HG03196 (cell line): Measurements from ENCODE around the gene ONECUT2.
"Not testable (repeated sequence)": the region's sequence is repeated elsewhere in the genome, so short reads cannot be mapped to it uniquely, and the experiment has no call there.

Experiments
- ATAC-seq: cut with Tn5 transposase; IDR thresholded peaks from one replicate; pipeline ENCODE4 v1.9.1; 2021; ENCODE audit not compliant: unreplicated experiment

The ONECUT2 gene

DNA sequence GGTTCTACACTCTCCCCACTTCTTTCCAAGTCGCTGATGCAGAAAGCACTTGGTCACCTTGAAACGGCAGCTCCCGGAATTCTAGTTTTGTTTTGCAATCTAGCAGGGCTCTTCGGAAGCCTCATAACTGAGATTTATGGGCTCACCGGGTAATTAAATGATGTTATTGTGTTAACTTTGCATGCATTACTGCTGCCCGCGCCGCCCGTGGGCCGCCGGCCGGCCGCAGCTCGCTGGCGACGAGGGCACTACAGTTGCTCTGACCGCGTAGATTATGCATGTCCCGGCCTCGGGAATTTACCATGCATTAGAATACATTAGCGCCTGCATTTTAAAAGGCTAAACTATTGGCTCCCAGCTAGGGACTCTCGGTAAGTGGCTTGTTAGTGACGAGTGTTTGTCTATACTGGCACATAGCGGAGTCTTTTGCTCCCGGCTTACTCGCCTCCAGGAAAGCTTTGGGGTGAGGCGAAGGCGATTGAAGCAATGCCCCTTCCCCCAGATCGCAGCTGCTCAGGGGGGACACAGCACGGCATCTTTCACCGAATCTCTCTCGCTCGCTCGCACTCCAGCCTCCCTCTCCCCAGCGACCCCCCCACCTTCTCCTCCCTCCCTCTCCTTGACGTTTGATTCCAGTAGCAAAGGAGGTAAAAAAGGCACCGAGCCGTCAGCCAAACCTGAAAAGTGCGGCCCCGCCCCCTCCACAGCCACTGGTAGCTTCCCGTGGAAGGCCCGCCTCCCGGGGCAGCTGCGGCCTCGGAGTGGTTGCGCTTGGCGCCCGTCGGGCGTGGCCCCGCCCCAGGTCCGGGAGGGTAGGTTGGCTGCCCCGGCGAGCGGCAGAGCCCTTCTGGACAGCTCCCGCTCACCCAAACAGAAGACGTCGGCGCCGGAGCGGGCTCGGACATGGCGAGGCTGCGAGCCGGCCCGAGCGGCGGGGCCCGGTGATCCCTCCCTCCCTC, at the start of gene ONECUT2:
TSS of gene ONECUT2 (plus strand) at position 839 of the 959 bp plus-strand sequence. CDS start 343 bp downstream, outside the sequence.
- ATAC-seq: peak; percentile 85

- ATAC-seq: no peak
Observed at GRCh38 chr18:57389271-57389670, 45.9 kb upstream of the ONECUT2 start.

DNA sequence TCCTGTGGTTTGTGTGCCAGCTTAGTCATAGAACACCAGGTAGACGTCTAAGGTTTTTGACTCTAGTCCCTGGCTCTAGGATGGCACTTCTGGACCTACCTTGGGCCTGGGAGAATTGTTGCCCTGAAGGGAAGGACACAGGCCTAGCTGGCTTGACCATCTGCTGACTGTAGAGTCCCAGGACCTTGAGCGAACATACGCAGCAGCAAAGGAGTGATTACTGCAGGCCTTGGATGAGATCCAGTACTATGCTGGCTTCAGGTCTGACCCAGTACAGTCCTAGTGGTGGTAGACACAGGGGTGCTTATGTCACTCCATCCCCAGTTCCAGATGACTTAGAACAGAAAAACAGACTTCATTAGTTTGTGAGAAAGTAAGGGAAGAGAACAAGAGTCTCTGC, 45.1 kb upstream of the ONECUT2 start:
- ATAC-seq: no peak

GRCh38 chr18:57394749-57395148, 40.4 kb upstream of the ONECUT2 start:
- ATAC-seq: not testable (repeated sequence)

DNA sequence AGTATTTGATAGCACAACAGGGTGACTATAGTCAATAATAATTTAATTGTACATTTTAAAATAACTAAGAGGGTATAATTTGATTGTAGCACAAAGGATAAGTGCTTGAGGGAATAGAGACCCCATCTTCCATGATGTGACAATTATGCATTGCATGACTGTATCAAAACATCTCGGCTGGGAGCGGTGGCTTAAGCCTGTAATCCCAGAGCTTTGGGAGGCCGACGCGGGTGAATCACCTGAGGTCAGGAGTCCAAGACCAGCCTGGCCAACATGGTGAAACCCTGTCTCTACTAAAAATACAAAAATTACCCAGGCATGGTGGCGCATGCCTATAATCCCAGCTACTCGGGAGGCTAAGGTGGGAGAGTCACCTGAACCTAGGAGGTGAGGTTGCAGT, 38.3 kb upstream of the ONECUT2 start:
- ATAC-seq: not testable (repeated sequence)

- ATAC-seq: no peak
Observed at GRCh38 chr18:57397440-57398132, 37.6 kb upstream of the ONECUT2 start.

DNA sequence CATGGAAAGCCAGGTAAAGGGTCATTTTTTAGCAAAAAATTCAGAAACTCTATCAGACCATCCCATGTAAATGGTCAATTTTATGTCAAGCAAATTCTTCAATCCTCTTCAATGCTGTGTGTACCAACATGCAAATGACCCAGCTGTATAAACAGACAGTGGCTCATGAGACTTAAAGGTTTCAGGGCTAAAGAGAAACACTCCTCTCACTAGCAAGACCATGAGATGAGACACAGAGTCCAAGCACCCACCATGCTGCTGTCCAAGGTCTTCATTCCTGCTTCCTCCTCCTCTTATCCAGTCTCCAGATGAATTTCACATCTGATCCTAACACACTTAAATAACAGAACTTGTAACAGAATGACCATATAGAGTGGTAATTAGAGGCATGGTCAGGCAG, 30.8 kb upstream of the ONECUT2 start:
- ATAC-seq: no peak

DNA sequence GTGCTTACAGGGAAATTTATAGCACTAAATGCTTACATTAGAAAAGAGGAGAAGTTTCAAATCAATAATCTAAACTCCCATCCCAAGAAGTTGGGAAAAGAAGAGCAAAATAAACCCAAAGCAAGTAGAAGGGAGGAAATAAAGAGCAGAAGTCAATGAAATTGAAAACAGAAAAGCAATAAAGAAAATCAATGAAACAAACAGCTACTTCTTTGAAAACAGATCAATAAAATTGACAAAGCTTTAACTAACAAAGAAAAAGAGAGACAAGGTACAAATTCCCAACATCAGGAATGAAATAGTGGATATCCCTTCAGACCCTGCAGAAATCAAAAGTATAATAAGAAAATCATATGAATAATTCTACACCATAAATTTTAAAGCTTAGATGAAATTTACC, 25.5 kb upstream of the ONECUT2 start:
- no peak for ATAC-seq

DNA sequence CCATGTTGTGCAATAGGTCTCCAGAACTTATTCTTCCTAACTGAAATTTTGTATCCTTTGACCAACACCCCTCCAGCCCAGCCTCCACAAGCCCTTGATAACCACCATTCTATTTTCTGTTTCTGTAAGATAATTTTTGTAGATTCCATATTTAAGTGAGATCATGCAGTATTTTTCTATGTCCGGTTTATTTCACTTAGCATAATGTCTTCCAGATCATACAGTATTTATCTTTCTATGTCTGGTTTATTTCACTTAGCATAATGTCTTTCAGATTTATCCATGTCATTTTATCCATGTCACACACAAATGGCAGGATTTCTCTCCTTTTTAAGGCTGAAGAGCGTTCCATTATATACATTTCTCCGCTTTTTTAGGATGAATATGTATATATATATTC, 24.4 kb upstream of the ONECUT2 start:
- no peak for ATAC-seq

DNA sequence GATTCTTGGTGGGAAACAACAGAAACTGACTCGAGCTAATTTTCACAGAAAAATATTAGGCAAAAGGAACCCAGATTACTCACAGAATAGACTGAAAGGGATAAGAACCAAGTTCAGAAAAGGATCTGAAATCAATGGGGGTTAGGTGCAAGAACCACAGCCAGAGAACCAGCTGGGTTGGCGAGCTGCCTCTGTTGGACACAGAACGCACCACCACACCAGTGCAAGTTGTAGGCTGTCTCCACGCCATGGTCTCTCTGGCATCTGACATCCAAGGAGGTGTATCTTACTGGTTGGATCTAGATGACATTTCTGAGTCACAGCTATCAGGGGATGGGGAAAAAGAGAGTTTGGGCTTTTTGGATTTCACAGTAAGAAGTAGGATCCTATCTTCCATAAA, 18.6 kb upstream of the ONECUT2 start:
- ATAC-seq: no peak

DNA sequence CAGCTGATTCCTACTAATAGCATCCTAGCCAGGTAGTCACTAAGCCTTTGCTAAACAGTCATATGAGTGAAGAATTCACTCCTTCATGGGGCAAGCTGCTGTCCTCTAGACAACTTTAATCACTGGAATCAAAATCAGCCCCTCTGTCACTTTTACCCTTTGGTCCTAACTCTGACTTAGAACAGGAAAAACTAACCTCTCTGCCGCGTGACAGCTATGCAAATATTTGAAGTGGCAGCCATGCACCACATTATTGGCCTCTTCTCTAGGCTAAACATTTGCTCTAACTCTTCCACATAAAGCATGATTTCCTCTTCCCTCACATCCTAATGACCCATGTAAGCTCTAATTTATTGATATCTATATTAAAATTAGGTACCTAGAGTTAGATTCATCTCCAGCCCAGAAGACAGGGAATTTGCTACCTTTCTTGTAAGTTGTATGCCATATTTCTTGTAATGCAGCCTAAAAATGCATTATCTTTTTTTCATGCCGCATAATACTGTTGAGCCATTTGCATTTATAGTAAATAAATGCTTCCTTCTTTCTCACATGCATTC, 12.8 kb upstream of the ONECUT2 start:
- ATAC-seq: no peak

GRCh38 chr18:57423821-57424220, 11.4 kb upstream of the ONECUT2 start:
- no peak for ATAC-seq

- ATAC-seq: no peak
Observed at GRCh38 chr18:57425096-57425495, 10.1 kb upstream of the ONECUT2 start.

GRCh38 chr18:57426187-57426586, 9.0 kb upstream of the ONECUT2 start:
- ATAC-seq: no peak

- no peak for ATAC-seq
Observed at GRCh38 chr18:57427429-57428201, 7.6 kb upstream of the ONECUT2 start.

GRCh38 chr18:57428221-57429150, 6.7 kb upstream of the ONECUT2 start:
- ATAC-seq: no peak

DNA sequence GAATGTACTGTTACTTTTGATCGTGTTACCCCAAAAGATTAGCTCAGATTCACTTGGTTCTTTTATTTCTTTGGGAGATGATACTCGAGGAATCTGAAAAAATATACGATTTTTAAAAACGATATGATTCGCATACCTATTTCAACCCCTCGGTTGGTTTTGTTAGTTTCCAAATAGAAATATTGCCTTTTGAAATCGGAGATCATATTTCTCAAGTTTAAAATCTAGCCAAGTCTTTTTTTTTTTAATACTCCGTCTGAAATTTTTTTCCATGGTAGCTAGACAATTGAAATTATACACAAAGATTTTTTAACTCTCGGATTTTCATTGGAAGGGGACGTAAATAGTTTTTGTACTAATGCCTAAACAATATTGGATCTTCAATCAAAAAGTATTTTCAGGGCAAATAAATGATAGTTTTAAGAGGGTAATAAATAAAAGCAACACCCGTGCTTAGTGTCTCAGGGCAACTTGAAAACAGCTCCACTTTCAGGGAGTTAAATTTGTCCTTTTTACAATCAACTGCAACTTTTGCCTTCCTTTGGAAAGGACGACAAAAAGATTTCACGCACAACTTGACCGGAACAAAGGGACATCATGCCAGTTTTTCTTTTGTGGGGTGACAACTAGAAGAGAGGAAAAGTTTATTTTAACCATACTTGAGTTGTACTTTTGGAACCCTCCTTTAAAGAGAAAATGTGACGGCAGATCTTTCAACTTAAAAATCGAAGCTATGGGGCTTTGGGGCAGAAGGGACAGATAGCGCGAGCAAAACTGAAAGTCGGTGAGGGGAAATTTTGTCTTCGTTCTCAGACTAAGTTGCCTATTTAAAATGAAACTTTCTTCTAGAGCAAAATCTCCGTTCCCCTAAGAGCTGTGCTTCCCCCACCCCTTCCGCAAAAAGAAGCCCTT, 5.8 kb upstream of the ONECUT2 start:
- no peak for ATAC-seq

GRCh38 chr18:57430079-57431001, 4.8 kb upstream of the ONECUT2 start:
- ATAC-seq: no peak
